ENCODE data around the gene NT5C1A. TPM values are rescaled to one million over a fixed set of nuclear protein-coding genes. Genes with fewer than 3 reads are reported as not detected.

The NT5C1A gene
- total RNA-seq, 2 donors from 2014 or later = 0.91 TPM; not detected in 1

- H3K27me3 ChIP-seq (replicated peaks; ENCODE audit: insufficient read depth) = no peaks in the 10 kb centered on the region
- no peak for DNase-seq (ENCODE audit: low spot score)
- no peak overlapping the region for H3K27ac ChIP-seq
- WGBS = 80% methylated on average over 6 of the region's 6 CpGs
- H3K36me3 ChIP-seq = no peaks in the 10 kb centered on the region
- no peak overlapping the region for H3K4me3 ChIP-seq
- H3K4me1 ChIP-seq (replicated peaks) = no peaks in the 10 kb centered on the region
- no peaks in the 10 kb centered on the region for H3K9me3 ChIP-seq
- intact Hi-C loops (cut with DNase I) = loop anchor here (2.0 kb wide), 1 partner anchor 45 kb away; no protein-coding TSS in a partner anchor
- TF ChIP-seq CTCF (IDR thresholded peaks at IDR 0.05) = no peak
- TF ChIP-seq POLR2AphosphoS5 (IDR thresholded peaks at IDR 0.05) = no peak
- no peak for TF ChIP-seq POLR2A (IDR thresholded peaks at IDR 0.05)
Measured at GRCh38 chr1:39652105-39652504, 19.8 kb downstream of the NT5C1A start.

- no peak overlapping the region for H3K27ac ChIP-seq
- no peak overlapping the region for H3K4me3 ChIP-seq
- TF ChIP-seq CTCF (IDR thresholded peaks at IDR 0.05) (no peak), POLR2AphosphoS5 (IDR thresholded peaks at IDR 0.05) (no peak)
- H3K36me3 ChIP-seq = no peaks in the 10 kb centered on the region
- H3K4me1 ChIP-seq (replicated peaks) = no peaks in the 10 kb centered on the region
- intact Hi-C loops (cut with DNase I) = no loop called here
- no peaks in the 10 kb centered on the region for H3K9me3 ChIP-seq
- DNase-seq (ENCODE audit: low spot score) = no peak
- WGBS = 94% methylated on average over 1 of the region's 1 CpG
- no peaks in the 10 kb centered on the region for H3K27me3 ChIP-seq (replicated peaks; ENCODE audit: insufficient read depth)
Measured at GRCh38 chr1:39650431-39650830, 21.5 kb downstream of the NT5C1A start.

- DNase-seq (ENCODE audit: low spot score) = no peak
- Histone ChIP-seq H3K4me1 (replicated peaks) (no peaks in the 10 kb centered on the region), H3K36me3 (no peaks in the 10 kb centered on the region), H3K4me3 (no peak overlapping the region), H3K27ac (no peak overlapping the region), H3K9me3 (no peaks in the 10 kb centered on the region), H3K27me3 (replicated peaks; ENCODE audit: insufficient read depth) (no peaks in the 10 kb centered on the region)
- intact Hi-C loops (cut with DNase I) = no loop called here
- TF ChIP-seq CTCF (IDR thresholded peaks at IDR 0.05) = no peak
- WGBS = 77% methylated on average over 2 of the region's 2 CpGs
Measured at GRCh38 chr1:39649636-39650185, 22.2 kb downstream of the NT5C1A start.

- H3K4me1 ChIP-seq (replicated peaks) = no peaks in the 10 kb centered on the region
Measured at GRCh38 chr1:39648496-39648895, 23.4 kb downstream of the NT5C1A start.

More at GRCh38 chr1:39648496-39648895, 23.4 kb downstream of the NT5C1A start:
- intact Hi-C loops (cut with DNase I) = no loop called here
- Histone ChIP-seq H3K36me3 (no peaks in the 10 kb centered on the region), H3K4me3 (no peak overlapping the region), H3K9me3 (no peaks in the 10 kb centered on the region), H3K27ac (no peak overlapping the region), H3K27me3 (replicated peaks; ENCODE audit: insufficient read depth) (no peaks in the 10 kb centered on the region)
- WGBS = 71% methylated on average over 2 of the region's 2 CpGs
- DNase-seq (ENCODE audit: low spot score) = no peak
- no peak for TF ChIP-seq CTCF (IDR thresholded peaks at IDR 0.05)
